GM20000 (cell line): ENCODE data around the gene NSF.
"Not testable (repeated sequence)": the region's sequence is repeated elsewhere in the genome, so short reads cannot be mapped to it uniquely, and the experiment has no call there.

ENCODE experiments used
- DNase-seq: peaks from one replicate; pipeline ENCODE4 v3.0.0; 2012; ENCODE audit warnings: low spot score
- CTCF ChIP-seq: IDR thresholded peaks from 2 replicates; pipeline ENCODE4 v1.5.1; 2012; ENCODE audit warnings: mild to moderate bottlenecking, control low read depth; ENCODE audit errors: extremely low read depth, missing control alignments

Gene NSF

GRCh38 chr17:46756081-46756735 is 165.7 kb downstream of the NSF start:
- DNase-seq, result no peak
- no peak for TF ChIP-seq CTCF

- TF ChIP-seq CTCF, result no peak
- no peak for DNase-seq
Observed at GRCh38 chr17:46756861-46757260, 166.4 kb downstream of the NSF start.

- DNase-seq, result not testable (repeated sequence)
Observed at GRCh38 chr17:46757588-46757987, 167.1 kb downstream of the NSF start.

- TF ChIP-seq CTCF, result no peak
- DNase-seq, result no peak
Observed at GRCh38 chr17:46758614-46759013, 168.1 kb downstream of the NSF start.

GRCh38 chr17:46759141-46759540 is 168.7 kb downstream of the NSF start:
- no peak for DNase-seq
- no peak for TF ChIP-seq CTCF

- DNase-seq, result no peak
Observed at GRCh38 chr17:46763416-46763815, 172.9 kb downstream of the NSF start.

GRCh38 chr17:46764000-46764708 is 173.7 kb downstream of the NSF start:
- TF ChIP-seq CTCF, result no peak
- DNase-seq, result no peak

More at GRCh38 chr17:46763416-46763815, 172.9 kb downstream of the NSF start:
- TF ChIP-seq CTCF, result no peak
